Neuron (in vitro differentiated cells): ENCODE results near the gene SUPT16H.

Experiments
- H2AFZ ChIP-seq: one replicate; pipeline ENCODE4 v1.6.1; 2013; ENCODE audit warnings: low read depth, mild to moderate bottlenecking, inconsistent platforms, low read length, moderate library complexity
- H3K27me3 ChIP-seq: one replicate; pipeline ENCODE4 v1.6.1; 2013; ENCODE audit warnings: low read length; ENCODE audit not compliant: insufficient read depth
- H3K36me3 ChIP-seq: one replicate; pipeline ENCODE4 v1.6.1; 2013; ENCODE audit warnings: low read length; ENCODE audit not compliant: insufficient read depth
- H3K4me1 ChIP-seq: one replicate; pipeline ENCODE4 v1.6.1; 2013; ENCODE audit warnings: low read length; ENCODE audit not compliant: insufficient read depth
- H3K4me3 ChIP-seq: 2 replicates; pipeline ENCODE4 v1.5.1; 2013; ENCODE audit warnings: mild to moderate bottlenecking, low read length, moderate library complexity
- H3K9me3 ChIP-seq: one replicate; pipeline ENCODE4 v1.6.1; 2013; ENCODE audit warnings: low read length

SUPT16H gene

DNA sequence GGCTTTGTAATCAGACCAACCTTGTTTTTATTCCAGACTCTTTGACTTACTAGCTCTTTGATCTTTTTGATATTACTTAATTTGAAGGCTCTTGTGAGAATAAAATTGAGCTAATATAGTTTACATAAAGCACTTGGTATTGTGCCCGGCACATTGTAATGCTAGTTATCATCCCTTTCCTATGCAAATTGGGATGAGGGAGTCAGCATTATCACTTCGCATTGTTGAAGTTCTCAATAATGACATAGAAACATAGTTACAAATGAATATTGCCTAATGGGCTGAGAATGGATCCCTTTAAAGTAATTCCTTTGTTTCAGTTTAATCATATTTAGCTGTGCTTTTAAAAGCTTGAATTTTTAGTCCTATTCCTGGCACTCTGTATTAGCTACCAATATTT lies 36.6 kb downstream of the SUPT16H start:
- Histone ChIP-seq H3K27me3 (no peaks in the 10 kb centered on the region), H3K4me1 (no peaks in the 10 kb centered on the region), H3K9me3 (no peaks in the 10 kb centered on the region), H2AFZ (no peak overlapping the region), H3K36me3 (peaks cover 19% of the 10 kb centered on the region), H3K4me3 (no peak overlapping the region)

- H3K4me1 ChIP-seq: no peaks in the 10 kb centered on the region
- no peaks in the 10 kb centered on the region for H3K27me3 ChIP-seq
- H3K36me3 ChIP-seq: peaks cover 13% of the 10 kb centered on the region
- H2AFZ ChIP-seq: no peak overlapping the region
- no peaks in the 10 kb centered on the region for H3K9me3 ChIP-seq
- no peak overlapping the region for H3K4me3 ChIP-seq
Measured at GRCh38 chr14:21346532-21347135, 37.2 kb downstream of the SUPT16H start.

DNA sequence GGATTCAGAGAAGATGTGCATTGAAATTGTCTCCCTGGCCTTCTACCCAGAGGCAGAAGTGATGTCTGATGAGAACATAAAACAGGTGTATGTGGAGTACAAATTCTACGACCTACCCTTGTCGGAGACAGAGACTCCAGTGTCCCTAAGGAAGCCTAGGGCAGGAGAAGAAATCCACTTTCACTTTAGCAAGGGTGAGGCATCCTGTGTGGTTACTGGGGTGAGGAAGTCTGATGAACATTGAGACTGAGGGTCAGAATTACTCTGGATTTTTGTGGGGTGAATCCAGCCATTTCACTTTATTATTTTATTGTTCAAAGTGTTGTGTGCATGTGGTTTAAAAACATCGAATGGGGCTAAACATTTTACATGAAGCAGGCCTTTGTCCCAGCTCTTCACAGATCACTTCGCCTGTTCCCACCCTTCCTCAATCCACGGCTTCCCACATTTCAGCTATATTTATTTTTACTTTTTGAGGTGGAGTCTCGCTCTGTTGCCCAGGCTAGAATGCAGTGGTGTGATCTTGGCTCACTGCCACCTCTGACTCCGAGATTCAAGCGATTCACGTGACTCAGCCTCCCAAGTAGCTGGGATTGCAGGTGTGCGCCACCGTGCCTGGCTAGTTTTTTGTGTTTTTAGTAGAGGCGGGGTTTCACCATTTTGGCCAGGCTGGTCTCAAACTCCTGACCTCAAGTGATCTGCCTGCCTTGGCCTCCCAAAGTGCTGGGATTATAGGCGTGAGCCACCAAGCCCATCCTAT lies 40.6 kb downstream of the SUPT16H start:
- Histone ChIP-seq H3K27me3 (no peaks in the 10 kb centered on the region), H3K4me3 (no peak overlapping the region), H3K9me3 (no peaks in the 10 kb centered on the region)

DNA sequence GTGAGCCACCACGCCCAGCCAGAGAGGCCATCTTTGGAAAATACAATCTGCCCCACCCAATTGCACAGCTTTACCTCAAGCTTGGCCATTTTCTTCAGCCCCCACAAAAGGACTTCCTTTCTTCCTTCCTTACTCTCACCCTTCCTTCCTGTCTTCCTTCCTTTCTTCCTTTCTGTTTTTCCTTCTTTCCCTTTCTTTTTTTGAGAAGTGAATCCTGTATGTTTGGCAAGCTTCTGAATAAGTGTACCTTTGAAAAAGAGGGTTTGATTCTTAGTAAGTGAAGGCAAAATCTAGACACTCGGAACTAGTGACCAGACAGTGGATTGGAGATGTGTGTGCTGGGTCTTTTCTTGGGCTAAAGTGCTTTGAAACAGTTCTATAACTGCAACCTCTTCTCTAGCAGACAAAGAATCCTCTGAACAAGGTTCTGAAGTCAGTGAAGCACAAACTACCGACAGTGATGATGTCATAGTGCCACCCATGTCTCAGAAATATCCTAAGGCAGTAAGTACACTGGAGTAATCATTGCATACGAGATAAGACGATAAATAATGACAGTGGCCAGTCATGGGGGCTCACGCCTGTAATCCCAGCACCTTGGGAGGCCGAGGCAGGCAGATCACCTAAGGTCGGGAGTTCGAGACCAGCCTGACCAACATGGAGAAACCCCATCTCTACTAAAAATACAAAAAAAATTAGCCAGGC lies 49.5 kb downstream of the SUPT16H start:
- no peaks in the 10 kb centered on the region for H3K27me3 ChIP-seq
- no peaks in the 10 kb centered on the region for H3K36me3 ChIP-seq
- H3K4me3 ChIP-seq: no peak overlapping the region
- H3K4me1 ChIP-seq: no peaks in the 10 kb centered on the region
- H2AFZ ChIP-seq: no peak overlapping the region
- H3K9me3 ChIP-seq: no peaks in the 10 kb centered on the region

More for the DNA sequence above, 40.6 kb downstream of the SUPT16H start:
- H3K36me3 ChIP-seq: no peaks in the 10 kb centered on the region
- no peaks in the 10 kb centered on the region for H3K4me1 ChIP-seq
- no peak overlapping the region for H2AFZ ChIP-seq

GRCh38 chr14:21332950-21333349 lies 50.9 kb downstream of the SUPT16H start:
- Histone ChIP-seq H3K36me3 (no peaks in the 10 kb centered on the region), H2AFZ (no peak overlapping the region), H3K4me1 (no peaks in the 10 kb centered on the region), H3K27me3 (no peaks in the 10 kb centered on the region), H3K4me3 (no peak overlapping the region), H3K9me3 (no peaks in the 10 kb centered on the region)

GRCh38 chr14:21326972-21327371 lies 56.8 kb downstream of the SUPT16H start:
- Histone ChIP-seq H3K36me3 (no peaks in the 10 kb centered on the region), H3K27me3 (no peaks in the 10 kb centered on the region), H3K4me3 (no peak overlapping the region), H3K9me3 (no peaks in the 10 kb centered on the region), H3K4me1 (no peaks in the 10 kb centered on the region), H2AFZ (no peak overlapping the region)

GRCh38 chr14:21322716-21323115 lies 61.1 kb downstream of the SUPT16H start:
- H2AFZ ChIP-seq: no peak overlapping the region

DNA sequence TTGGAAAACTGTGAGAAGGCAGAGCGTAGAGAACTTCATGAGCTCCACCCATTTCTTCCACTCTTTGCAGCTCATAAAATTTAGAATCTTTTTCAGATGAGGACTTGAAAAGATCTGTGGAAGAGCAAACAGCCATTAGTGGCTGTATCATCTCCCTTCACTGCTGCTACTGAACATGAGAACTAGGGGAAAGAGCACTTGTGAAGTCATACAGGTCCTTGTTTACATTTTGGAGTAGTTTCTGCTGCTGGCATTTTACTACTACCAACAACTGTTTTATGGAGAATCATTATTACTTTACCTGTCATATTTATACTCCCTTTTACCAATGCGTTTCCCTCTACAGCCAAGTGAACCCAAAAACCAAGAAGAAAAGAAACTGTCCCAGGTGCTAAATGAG lies 62.9 kb downstream of the SUPT16H start:
- H3K9me3 ChIP-seq: no peaks in the 10 kb centered on the region
- no peak overlapping the region for H2AFZ ChIP-seq

More at GRCh38 chr14:21322716-21323115, 61.1 kb downstream of the SUPT16H start:
- H3K4me1 ChIP-seq: no peaks in the 10 kb centered on the region
- no peaks in the 10 kb centered on the region for H3K27me3 ChIP-seq
- no peaks in the 10 kb centered on the region for H3K9me3 ChIP-seq
- no peak overlapping the region for H3K4me3 ChIP-seq
- H3K36me3 ChIP-seq: no peaks in the 10 kb centered on the region

DNA sequence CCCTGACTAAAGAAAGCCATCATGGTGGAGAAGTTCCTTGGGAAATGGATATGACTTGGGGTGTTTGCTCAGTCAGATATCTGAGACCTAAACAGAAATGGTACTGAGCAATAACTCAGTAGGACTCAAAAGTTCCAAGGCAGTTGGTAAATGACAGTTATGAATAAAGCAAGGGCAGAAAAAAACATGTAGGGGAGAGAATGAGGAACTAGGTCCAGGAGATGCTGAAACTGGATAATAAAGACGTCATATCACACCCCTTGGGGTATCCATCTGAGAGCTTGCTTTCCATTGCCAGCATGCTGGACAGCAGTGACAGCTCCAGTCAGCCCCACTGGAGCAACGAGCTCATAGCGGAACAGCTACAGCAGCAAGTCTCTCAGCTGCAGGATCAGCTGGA lies 66.4 kb downstream of the SUPT16H start:
- Histone ChIP-seq H3K36me3 (no peaks in the 10 kb centered on the region), H3K27me3 (no peaks in the 10 kb centered on the region), H3K4me3 (no peak overlapping the region), H3K9me3 (no peaks in the 10 kb centered on the region), H3K4me1 (no peaks in the 10 kb centered on the region), H2AFZ (no peak overlapping the region)

More for the DNA sequence above, 62.9 kb downstream of the SUPT16H start:
- no peak overlapping the region for H3K4me3 ChIP-seq
- H3K4me1 ChIP-seq: no peaks in the 10 kb centered on the region
- no peaks in the 10 kb centered on the region for H3K36me3 ChIP-seq
- H3K27me3 ChIP-seq: no peaks in the 10 kb centered on the region

DNA sequence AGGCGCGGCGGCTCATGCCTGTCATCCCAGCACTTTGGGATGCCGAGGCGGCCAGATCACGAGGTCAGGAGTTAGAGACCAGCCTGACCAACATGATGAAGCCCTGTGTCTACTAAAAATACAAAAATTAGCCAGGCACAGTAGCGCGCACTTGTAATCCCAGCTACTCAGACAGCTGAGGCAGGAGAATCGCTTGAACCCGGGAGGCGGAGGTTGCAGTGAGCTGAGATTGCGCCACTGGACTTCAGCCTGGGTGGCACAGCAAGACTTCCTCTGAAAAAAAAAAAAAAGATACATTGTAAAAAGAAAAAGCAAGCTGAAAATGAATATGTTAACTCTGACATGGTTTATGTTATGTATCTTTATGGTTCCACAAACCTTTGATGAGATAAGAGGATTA lies 70.3 kb downstream of the SUPT16H start:
- Histone ChIP-seq H3K27me3 (no peaks in the 10 kb centered on the region), H3K4me1 (peaks cover 6% of the 10 kb centered on the region), H3K4me3 (no peak overlapping the region), H3K9me3 (no peaks in the 10 kb centered on the region), H2AFZ (no peak overlapping the region), H3K36me3 (no peaks in the 10 kb centered on the region)

- peaks cover 6% of the 10 kb centered on the region for H3K4me1 ChIP-seq
- H3K27me3 ChIP-seq: no peaks in the 10 kb centered on the region
- H3K9me3 ChIP-seq: no peaks in the 10 kb centered on the region
- no peak overlapping the region for H2AFZ ChIP-seq
- H3K36me3 ChIP-seq: no peaks in the 10 kb centered on the region
- H3K4me3 ChIP-seq: no peak overlapping the region
Measured at GRCh38 chr14:21311614-21312013, 72.2 kb downstream of the SUPT16H start.

GRCh38 chr14:21309956-21310355 lies 73.9 kb downstream of the SUPT16H start:
- Histone ChIP-seq H2AFZ (no peak overlapping the region), H3K4me3 (no peak overlapping the region), H3K9me3 (no peaks in the 10 kb centered on the region), H3K36me3 (no peaks in the 10 kb centered on the region), H3K4me1 (peaks cover 6% of the 10 kb centered on the region), H3K27me3 (no peaks in the 10 kb centered on the region)

DNA sequence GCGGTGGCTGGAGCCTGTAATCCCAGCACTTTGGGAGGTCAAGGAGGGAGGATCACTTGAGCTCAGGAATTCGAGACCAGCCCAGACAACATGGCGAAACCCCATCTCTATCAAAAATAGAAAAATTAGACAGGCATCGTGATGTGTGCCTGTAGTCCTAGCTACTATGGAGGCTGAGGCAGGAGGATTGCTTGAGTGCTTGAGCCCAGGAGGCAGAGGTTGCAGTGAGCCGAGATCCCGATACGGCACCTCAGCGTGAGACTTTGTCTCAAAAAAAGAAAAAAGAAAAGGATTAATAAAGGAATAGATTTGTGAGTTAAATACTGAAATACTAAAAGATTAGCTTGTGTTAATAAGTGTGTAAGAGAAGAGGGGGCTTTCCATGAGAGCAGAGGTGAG lies 74.6 kb downstream of the SUPT16H start:
- no peaks in the 10 kb centered on the region for H3K27me3 ChIP-seq
- H2AFZ ChIP-seq: peak overlapping the region; percentile 93
- peak overlapping the region; percentile 10 for H3K4me3 ChIP-seq
- peaks cover 6% of the 10 kb centered on the region for H3K4me1 ChIP-seq
- no peaks in the 10 kb centered on the region for H3K36me3 ChIP-seq
- no peaks in the 10 kb centered on the region for H3K9me3 ChIP-seq
